Hepatocyte (in vitro differentiated cells): ENCODE data around the gene TBX5. TPM values are rescaled to one million over a fixed set of nuclear protein-coding genes. Genes with fewer than 3 reads are reported as not detected.
"Not testable (repeated sequence)": the region's sequence is repeated elsewhere in the genome, so short reads cannot be mapped to it uniquely, and the experiment has no call there.

Experiments used
- DNase-seq: peaks from one replicate; pipeline ENCODE4 v3.0.0-alpha.2; 2016; ENCODE audit warnings: low spot score
- H2AFZ ChIP-seq: fragments of 200-600 bp; sonication (generic); 2 replicates; pipeline ENCODE4 v1.6.0; 2016; ENCODE audit warnings: antibody characterized with exemption, mild to moderate bottlenecking
- H3K27ac ChIP-seq: fragments of 200-600 bp; sonication (generic); 2 replicates; pipeline ENCODE4 v1.5.1; 2016; ENCODE audit warnings: mild to moderate bottlenecking
- H3K27me3 ChIP-seq: fragments of 200-600 bp; sonication (generic); 2 replicates; pipeline ENCODE4 v1.6.1; 2016
- H3K36me3 ChIP-seq: fragments of 200-600 bp; sonication (generic); replicated peaks from 2 replicates; pipeline ENCODE4 v1.5.1; 2016; ENCODE audit warnings: low read depth; ENCODE audit not compliant: insufficient read depth
- H3K4me1 ChIP-seq: fragments of 200-600 bp; sonication (generic); 2 replicates; pipeline ENCODE4 v1.5.1; 2016; ENCODE audit warnings: mild to moderate bottlenecking, moderate library complexity; ENCODE audit not compliant: insufficient read depth
- H3K4me2 ChIP-seq: fragments of 200-600 bp; sonication (generic); 2 replicates; pipeline ENCODE4 v1.6.0; 2016
- H3K4me3 ChIP-seq: fragments of 200-600 bp; sonication (generic); 2 replicates; pipeline ENCODE4 v1.5.1; 2016; ENCODE audit warnings: mild to moderate bottlenecking
- H3K79me2 ChIP-seq: fragments of 200-600 bp; sonication (generic); 2 replicates; pipeline ENCODE4 v1.6.0; 2017; ENCODE audit warnings: mild to moderate bottlenecking
- H3K9me2 ChIP-seq: fragments of 200-600 bp; sonication (generic); replicated peaks from 2 replicates; pipeline ENCODE4 v1.6.0; 2017; ENCODE audit warnings: mild to moderate bottlenecking; ENCODE audit not compliant: insufficient read depth
- H3K9me3 ChIP-seq: fragments of 200-600 bp; sonication (generic); 2 replicates; pipeline ENCODE4 v1.5.1; 2016; ENCODE audit warnings: low read depth, mild to moderate bottlenecking
- H4K20me1 ChIP-seq: fragments of 200-600 bp; sonication (generic); 2 replicates; pipeline ENCODE4 v1.6.0; 2016; ENCODE audit warnings: mild to moderate bottlenecking; ENCODE audit not compliant: insufficient read depth, poor library complexity, severe bottlenecking
- CTCF ChIP-seq: fragments of 200-600 bp; sonication (generic); IDR thresholded peaks from 2 replicates; pipeline ENCODE4 v1.5.1; 2016; ENCODE audit warnings: antibody characterized with exemption, mild to moderate bottlenecking; ENCODE audit not compliant: poor library complexity
- EZH2 ChIP-seq: fragments of 200-600 bp; sonication (generic); IDR thresholded peaks from 2 replicates; pipeline ENCODE4 v1.6.1; 2016; ENCODE audit warnings: antibody characterized with exemption, mild to moderate bottlenecking, borderline replicate concordance
- EZH2phosphoT487 ChIP-seq: fragments of 200-600 bp; sonication (generic); IDR thresholded peaks from one replicate; pipeline ENCODE4 v1.6.1; 2018; ENCODE audit warnings: antibody characterized with exemption, mild to moderate bottlenecking, low read depth, moderate library complexity; ENCODE audit not compliant: unreplicated experiment, severe bottlenecking
- WGBS: methylation state at CpG from one replicate; pipeline ENCODE4 v1.1.6; 2016; ENCODE audit warnings: low lambda C conversion rate; ENCODE audit errors: missing lambda C conversion rate; 5-methylcytosine and 5-hydroxymethylcytosine counted together
- polyA plus RNA-seq: library from polyadenylated mRNA; unstranded; fragments of >200 nt; fragmentation: Nextera tagmentation; extraction: Ambion mirVana; gene quantifications from 2 replicates; pipeline ENCODE4 v1.2.1, GENCODE V29; 2016
- total RNA-seq: library from RNA; depleted of rRNA; stranded (reverse); fragments of >200 nt; gene quantifications from 2 replicates; pipeline ENCODE4 v1.2.3, GENCODE V29; 2014

TBX5 gene
- total and polyA plus RNA-seq, 2 experiments from 2014 or later = 10.8 to 12.3 TPM

- H2AFZ ChIP-seq = no peak overlapping the region
- H3K4me1 ChIP-seq = no peaks in the 10 kb centered on the region
- H3K79me2 ChIP-seq = no peaks in the 10 kb centered on the region
- no peaks in the 10 kb centered on the region for H3K9me2 ChIP-seq
- peak; percentile 7 for DNase-seq
- H3K27ac ChIP-seq = no peak overlapping the region
- H3K27me3 ChIP-seq = peaks cover 4% of the 10 kb centered on the region
- no peak overlapping the region for H3K4me2 ChIP-seq
- 80% methylated on average over 16 of the region's 16 CpGs for WGBS
- H3K36me3 ChIP-seq = no peaks in the 10 kb centered on the region
- no peaks in the 10 kb centered on the region for H3K9me3 ChIP-seq
- H4K20me1 ChIP-seq = peaks cover 9% of the 10 kb centered on the region
- TF ChIP-seq EZH2 (no peak), CTCF (peak; percentile 8)
- no peak overlapping the region for H3K4me3 ChIP-seq
Measured at GRCh38 chr12:114355389-114356088, 50.4 kb downstream of the TBX5 start.

- not testable (repeated sequence) for H3K9me3 ChIP-seq, H2AFZ ChIP-seq, H3K27me3 ChIP-seq, H3K4me2 ChIP-seq, H3K9me2 ChIP-seq, H3K36me3 ChIP-seq, H3K27ac ChIP-seq, H3K79me2 ChIP-seq, H3K4me1 ChIP-seq, DNase-seq, H4K20me1 ChIP-seq, H3K4me3 ChIP-seq
- 80% methylated on average over 7 of the region's 7 CpGs for WGBS
Measured at GRCh38 chr12:114349239-114349638, 56.7 kb downstream of the TBX5 start.

GRCh38 chr12:114347861-114348260, 58.1 kb downstream of the TBX5 start:
- no peak overlapping the region for H2AFZ ChIP-seq
- H3K9me2 ChIP-seq = no peaks in the 10 kb centered on the region
- WGBS = 95% methylated on average over 3 of the region's 3 CpGs
- peaks cover 4% of the 10 kb centered on the region for H3K27me3 ChIP-seq
- H4K20me1 ChIP-seq = no peaks in the 10 kb centered on the region
- no peaks in the 10 kb centered on the region for H3K79me2 ChIP-seq
- no peaks in the 10 kb centered on the region for H3K36me3 ChIP-seq
- no peaks in the 10 kb centered on the region for H3K9me3 ChIP-seq
- no peak for DNase-seq
- H3K4me3 ChIP-seq = no peak overlapping the region
- TF ChIP-seq EZH2phosphoT487 (no peak), EZH2 (no peak), CTCF (no peak)
- H3K4me2 ChIP-seq = no peak overlapping the region
- H3K27ac ChIP-seq = no peak overlapping the region
- no peaks in the 10 kb centered on the region for H3K4me1 ChIP-seq

GRCh38 chr12:114344831-114345230, 61.1 kb downstream of the TBX5 start:
- WGBS = 61% methylated on average over 2 of the region's 2 CpGs
- no peaks in the 10 kb centered on the region for H3K9me3 ChIP-seq

More at GRCh38 chr12:114344831-114345230, 61.1 kb downstream of the TBX5 start:
- Histone ChIP-seq H4K20me1 (no peaks in the 10 kb centered on the region), H3K9me2 (no peaks in the 10 kb centered on the region), H3K79me2 (no peaks in the 10 kb centered on the region), H2AFZ (no peak overlapping the region), H3K36me3 (no peaks in the 10 kb centered on the region), H3K27ac (no peak overlapping the region), H3K4me3 (no peak overlapping the region), H3K27me3 (no peaks in the 10 kb centered on the region), H3K4me1 (no peaks in the 10 kb centered on the region), H3K4me2 (no peak overlapping the region)
- DNase-seq = no peak
- TF ChIP-seq EZH2 (no peak), EZH2phosphoT487 (no peak), CTCF (no peak)
